Keratinocyte (primary cell): Measurements from ENCODE around the gene SHISA7. TPM values are rescaled to one million over a fixed set of nuclear protein-coding genes. Genes with fewer than 3 reads are reported as not detected.

Source experiments
- DNase-seq: peaks from one replicate; pipeline ENCODE4 v3.0.0-alpha.2; 2011; ENCODE audit warnings: low read depth, missing footprints, low spot score
- FAIRE-seq: peaks from 2 replicates; lab custom pipeline; 2011; peaks lifted over from hg19 to GRCh38; lab: Jason Lieb, UNC
- H2AFZ ChIP-seq: 2 replicates; pipeline ENCODE4 v1.6.0; 2012; ENCODE audit warnings: low read length, control low read depth, inconsistent platforms; ENCODE audit not compliant: control insufficient read depth
- H3K27ac ChIP-seq: 2 replicates; pipeline ENCODE4 v1.5.1; 2011; ENCODE audit warnings: low read length; ENCODE audit not compliant: control insufficient read depth, insufficient read depth
- H3K27me3 ChIP-seq: 3 replicates; pipeline ENCODE4 v1.6.0; 2011; ENCODE audit warnings: low read length; ENCODE audit not compliant: control insufficient read depth, insufficient read depth; ENCODE audit errors: extremely low read depth
- H3K36me3 ChIP-seq, 2 experiments: 2 replicates in 1 of 2; 3 replicates in 1 of 2; pipeline ENCODE4 v1.5.1; 2011; ENCODE audit warnings: low read length in 2 of 2, mild to moderate bottlenecking in 1 of 2; ENCODE audit not compliant: control insufficient read depth in 2 of 2, insufficient read depth in 2 of 2; ENCODE audit errors: extremely low read depth in 1 of 2
- H3K4me1 ChIP-seq: 3 replicates; pipeline ENCODE4 v1.5.1; 2011; ENCODE audit warnings: low read length; ENCODE audit not compliant: control insufficient read depth, insufficient read depth; ENCODE audit errors: extremely low read depth
- H3K4me2 ChIP-seq: 3 replicates; pipeline ENCODE4 v1.6.0; 2011; ENCODE audit warnings: low read depth, low read length; ENCODE audit not compliant: control insufficient read depth, insufficient read depth; ENCODE audit errors: extremely low read depth
- H3K4me3 ChIP-seq, 3 experiments: fragments of 200-600 bp in 1 of 3; sonication (generic) in 1 of 3; 2 replicates in 2 of 3; 3 replicates in 1 of 3; pipeline ENCODE4 v1.5.1; 2011 to 2016; ENCODE audit warnings: low read length in 3 of 3, mild to moderate bottlenecking in 3 of 3, control low read depth in 2 of 3, inconsistent platforms in 1 of 3, low read depth in 1 of 3, mixed read lengths in 1 of 3, mixed run types in 1 of 3, moderate library complexity in 1 of 3; ENCODE audit not compliant: control insufficient read depth in 2 of 3, insufficient read depth in 2 of 3; ENCODE audit errors: extremely low read depth in 1 of 3
- H3K79me2 ChIP-seq: 2 replicates; pipeline ENCODE4 v1.6.0; 2012; ENCODE audit warnings: low read length; ENCODE audit not compliant: control insufficient read depth, insufficient read depth
- H3K9ac ChIP-seq: 3 replicates; pipeline ENCODE4 v1.6.0; 2011; ENCODE audit warnings: low read length; ENCODE audit not compliant: control insufficient read depth, insufficient read depth; ENCODE audit errors: extremely low read depth
- H3K9me1 ChIP-seq: 3 replicates; pipeline ENCODE4 v1.6.0; 2011; ENCODE audit warnings: low read length; ENCODE audit not compliant: control insufficient read depth, insufficient read depth; ENCODE audit errors: extremely low read depth
- H3K9me3 ChIP-seq: 2 replicates; pipeline ENCODE4 v1.5.1; 2012; ENCODE audit warnings: low read depth, low read length; ENCODE audit not compliant: control insufficient read depth
- H4K20me1 ChIP-seq: 3 replicates; pipeline ENCODE4 v1.6.0; 2011; ENCODE audit warnings: low read length; ENCODE audit not compliant: control insufficient read depth, insufficient read depth; ENCODE audit errors: extremely low read depth
- CTCF ChIP-seq, 3 experiments: IDR thresholded peaks in 1 of 3; conservative IDR thresholded peaks in 1 of 3; optimal IDR thresholded peaks in 1 of 3; 2 replicates in 2 of 3; 3 replicates in 1 of 3; pipeline versions ENCODE3 to v1.5.1; 2011; ENCODE audit warnings: low read length in 3 of 3, mild to moderate bottlenecking in 3 of 3, moderate library complexity in 2 of 3, control low read depth in 1 of 3, inconsistent platforms in 1 of 3; ENCODE audit not compliant: insufficient read depth in 2 of 3; ENCODE audit errors: extremely low read depth in 1 of 3
- EZH2 ChIP-seq: IDR thresholded peaks from one replicate; pipeline ENCODE4 v1.6.1; 2012; ENCODE audit warnings: inconsistent platforms, mild to moderate bottlenecking, low read length, moderate library complexity
- dilution Hi-C: fragments of 300-500 bp; cut with MboI; formaldehyde crosslinking; loops from one replicate; pipeline ENCODE4 v1.7.0; 2020; ENCODE audit warnings: low sequenced_read_pairs; ENCODE audit not compliant: extremely low pct_ligation_motif_present
- polyA plus RNA-seq, 5 experiments: library from polyadenylated mRNA; depleted of rRNA in 3 of 5; stranded (reverse) in 3 of 5; stranded (forward) in 1 of 5; unstranded in 1 of 5; fragments of >200 nt; gene quantifications; 1 replicate in 1 of 5; 2 replicates in 3 of 5; 3 replicates in 1 of 5; pipeline versions ENCODE4 v1.2.1 to v1.2.3, GENCODE V29; 2011 to 2012; ENCODE audit warnings: missing spikeins in 2 of 5, low read depth in 1 of 5, low replicate concordance in 1 of 5

Gene SHISA7
- polyA plus RNA-seq, 1 donor (not counting 4 experiments of a cell fraction or from before 2014, with no cell fraction given) = not detected

- Histone ChIP-seq H4K20me1 (peaks cover 8% of the 10 kb centered on the region), H3K9me1 (no peaks in the 10 kb centered on the region), H3K4me2 (peak overlapping the region; percentile 22), H3K4me1 (peaks cover 12% of the 10 kb centered on the region), H3K9ac (no peak overlapping the region), H3K9me3 (no peaks in the 10 kb centered on the region), H3K36me3 (no peaks in the 10 kb centered on the region), H3K27ac (no peak overlapping the region), H3K79me2 (no peaks in the 10 kb centered on the region), H3K27me3 (peaks cover 58% of the 10 kb centered on the region), H2AFZ (no peak overlapping the region), H3K4me3 (no peak overlapping the region)
- FAIRE-seq (no peak), DNase-seq (no peak)
- dilution Hi-C loops = no loop called here
- TF ChIP-seq CTCF (optimal IDR thresholded peaks at IDR 0.05 in 1 of 3, IDR thresholded peaks at IDR 0.05 in 1 of 3, conservative IDR thresholded peaks at IDR 0.05 in 1 of 3; ENCODE audit: extremely low read depth in 1 of 3, insufficient read depth in 2 of 3, low read length in 3 of 3) (no peak), EZH2 (peak; percentile 95)
Observed at GRCh38 chr19:55441692-55442321, 1.3 kb downstream of the SHISA7 start.

GRCh38 chr19:55441319-55441691 is 1.8 kb downstream of the SHISA7 start:
- peaks cover 58% of the 10 kb centered on the region for H3K27me3 ChIP-seq
- TF ChIP-seq EZH2 (no peak), CTCF (optimal IDR thresholded peaks at IDR 0.05 in 1 of 3, IDR thresholded peaks at IDR 0.05 in 1 of 3, conservative IDR thresholded peaks at IDR 0.05 in 1 of 3; ENCODE audit: extremely low read depth in 1 of 3, insufficient read depth in 2 of 3, low read length in 3 of 3) (no peak)
- H3K4me1 ChIP-seq = peaks cover 7% of the 10 kb centered on the region
- no peak overlapping the region for H3K9ac ChIP-seq
- H3K27ac ChIP-seq = no peak overlapping the region
- no peak overlapping the region for H3K4me2 ChIP-seq
- H2AFZ ChIP-seq = no peak overlapping the region
- H3K9me1 ChIP-seq = no peaks in the 10 kb centered on the region
- H3K4me3 ChIP-seq = no peak overlapping the region
- dilution Hi-C loops = no loop called here
- no peak for DNase-seq
- peaks cover 9% of the 10 kb centered on the region for H4K20me1 ChIP-seq
- no peak for FAIRE-seq
- H3K79me2 ChIP-seq = no peaks in the 10 kb centered on the region
- H3K36me3 ChIP-seq = no peaks in the 10 kb centered on the region
- no peaks in the 10 kb centered on the region for H3K9me3 ChIP-seq
